Prostate gland (tissue), 1 donor: Measurements from ENCODE around the gene SERPINH1.

Source experiments
- POLR2A ChIP-seq: fragments of 450-650 bp; IDR thresholded peaks from one replicate; pipeline ENCODE4 v1.6.1; 2016; ENCODE audit warnings: antibody characterized with exemption, mild to moderate bottlenecking
- POLR2AphosphoS5 ChIP-seq: sonication (generic); formaldehyde crosslinking; IDR thresholded peaks from one replicate; pipeline ENCODE4 v1.6.1; 2017; ENCODE audit warnings: antibody characterized with exemption

- TF ChIP-seq POLR2AphosphoS5: no peak
- TF ChIP-seq POLR2A: no peak
These were observed 20.6 kb upstream of the SERPINH1 start for GRCh38 chr11:75541193-75542087.
